Ovary (tissue), 9 donors: Measurements from ENCODE around the gene PRKG1. TPM values are rescaled to one million over a fixed set of nuclear protein-coding genes. Genes with fewer than 3 reads are reported as not detected.

Experiments
- DNase-seq, 5 donors: peaks; one replicate each; pipeline ENCODE4 v3.0.0-alpha.2; 2019 to 2020
- H3K27ac ChIP-seq, 2 donors: fragments of 200-600 bp; one replicate each; pipeline versions ENCODE4 v1.5.1 to v1.8.0; 2019 to 2022
- H3K27me3 ChIP-seq: fragments of 200-600 bp; one replicate; pipeline ENCODE4 v1.8.0; 2022
- H3K36me3 ChIP-seq: fragments of 200-600 bp; sonication (generic); one replicate; pipeline ENCODE4 v1.5.1; 2019
- H3K4me1 ChIP-seq: one replicate; pipeline ENCODE4 v1.8.1; 2013; ENCODE audit warnings: mild to moderate bottlenecking, moderate library complexity; ENCODE audit not compliant: insufficient read depth
- H3K4me3 ChIP-seq: fragments of 200-600 bp; sonication (generic); one replicate; pipeline ENCODE4 v1.5.1; 2017
- H3K9me3 ChIP-seq, 2 donors: fragments of 200-600 bp in 1 of 2; sonication (generic) in 1 of 2; one replicate each; pipeline versions ENCODE4 v1.5.1 to v1.8.1; 2013 to 2019; ENCODE audit warnings: mild to moderate bottlenecking in 1 of 2, moderate library complexity in 1 of 2
- CTCF ChIP-seq, 3 donors: fragments of 450-650 bp in 2 of 3; fragments of 200-600 bp in 1 of 3; IDR thresholded peaks; one replicate each; pipeline versions ENCODE4 v1.5.1 to v1.8.0; 2016 to 2022; ENCODE audit warnings: antibody characterized with exemption in 3 of 3, mild to moderate bottlenecking in 1 of 3
- EP300 ChIP-seq: sonication (generic); formaldehyde crosslinking; IDR thresholded peaks from one replicate; pipeline ENCODE4 v1.6.1; 2017; ENCODE audit warnings: antibody characterized with exemption
- POLR2A ChIP-seq: fragments of 450-650 bp; IDR thresholded peaks from one replicate; pipeline ENCODE4 v1.6.1; 2017; ENCODE audit warnings: antibody characterized with exemption, mild to moderate bottlenecking, moderate library complexity
- WGBS, 3 donors: extraction: QIAGEN DNeasy Blood & Tissue Kit in 1 of 3; methylation state at CpG; one replicate each; pipeline versions ENCODE4 v1.1.5 to v1.1.7; 2013 to 2017; 5-methylcytosine and 5-hydroxymethylcytosine counted together
- intact Hi-C, 4 donors: fragments of 100-400 bp; cut with DNase I; formaldehyde crosslinking; loops; one replicate each; pipeline versions ENCODE4 v1.11.0 to v1.15.1; 2022 to 2023
- polyA plus RNA-seq, 2 donors: library from polyadenylated mRNA; stranded (reverse); fragments of 200-250 nt in 1 of 2; fragments of 350-450 nt in 1 of 2; fragmentation: Illumina TruSeq in 1 of 2; extraction: RNeasy Lipid Tissue Mini Kit (QIAGEN cat#74804) in 1 of 2; gene quantifications; one replicate each; pipeline ENCODE4 v1.2.3, GENCODE V29; 2013 to 2014
- total RNA-seq, 7 donors: library from RNA; depleted of rRNA in 2 of 7; stranded (reverse); fragments of >200 nt in 2 of 7; fragmentation: NEBNext Ultra II Directional in 3 of 7; extraction: Animal tissue kit (Norgen Biotek cat#: 25700) in 3 of 7; gene quantifications; one replicate each; pipeline versions ENCODE4 v1.1.0 to v1.2.4, GENCODE V29; 2016 to 2023
- donor health status: DM: no; HTN: no; CAD: no; lungs with moderate emphysema.
- donor health status: DM: no; HTN: no; CAD: no.
- donor health status: Bipolar disorder and iron deficiency.
- donor health status: DM: yes; HTN: yes; CAD: no.
- donor health status: DM: no; HTN: no; CAD: no.
- donor health status: DM: yes; HTN: yes; CAD: no.

Gene PRKG1
- total and polyA plus RNA-seq, 9 donors = 2.8 to 21.1 (median 15.7) TPM

GRCh38 chr10:51983481-51983880 is 909.2 kb downstream of the PRKG1 start:
- no peak overlapping the region for H3K4me3 ChIP-seq
- no peaks in the 10 kb centered on the region for H3K4me1 ChIP-seq
- intact Hi-C loops = no loop called here
- no peak for DNase-seq
- no peaks in the 10 kb centered on the region for H3K9me3 ChIP-seq
- TF ChIP-seq EP300 (no peak), CTCF (IDR thresholded peaks at IDR 0.05) (no peak), POLR2A (no peak)
- no peaks in the 10 kb centered on the region for H3K27me3 ChIP-seq
- 90 to 97% (median 94%) methylated on average over 2 of the region's 2 CpGs for WGBS, 3 donors
- H3K27ac ChIP-seq = no peak overlapping the region
- H3K36me3 ChIP-seq = no peaks in the 10 kb centered on the region

- DNase-seq = no peak
- no peaks in the 10 kb centered on the region for H3K9me3 ChIP-seq
- TF ChIP-seq POLR2A = no peak
- TF ChIP-seq EP300 = no peak
- no peak for TF ChIP-seq CTCF (IDR thresholded peaks at IDR 0.05)
- H3K27me3 ChIP-seq = no peaks in the 10 kb centered on the region
- H3K4me1 ChIP-seq = no peaks in the 10 kb centered on the region
- intact Hi-C loops = no loop called here
- no peaks in the 10 kb centered on the region for H3K36me3 ChIP-seq
- no peak overlapping the region for H3K27ac ChIP-seq
- no peak overlapping the region for H3K4me3 ChIP-seq
These were observed 911.0 kb downstream of the PRKG1 start for GRCh38 chr10:51985336-51985735.

- TF ChIP-seq POLR2A (no peak), CTCF (IDR thresholded peaks at IDR 0.05) (no peak), EP300 (no peak)
- no peak overlapping the region for H3K27ac ChIP-seq
- no peaks in the 10 kb centered on the region for H3K4me1 ChIP-seq
- no peaks in the 10 kb centered on the region for H3K27me3 ChIP-seq
- no peak for DNase-seq
- no peaks in the 10 kb centered on the region for H3K9me3 ChIP-seq
- H3K36me3 ChIP-seq = no peaks in the 10 kb centered on the region
- WGBS, 3 donors = 47 to 71% (median 58%) methylated on average over 2 of the region's 2 CpGs
- H3K4me3 ChIP-seq = no peak overlapping the region
- intact Hi-C loops = no loop called here
These were observed 912.2 kb downstream of the PRKG1 start for GRCh38 chr10:51986516-51986915.

GRCh38 chr10:51993475-51993874 is 919.2 kb downstream of the PRKG1 start:
- Histone ChIP-seq H3K27me3 (no peaks in the 10 kb centered on the region), H3K27ac (no peak overlapping the region), H3K4me1 (no peaks in the 10 kb centered on the region), H3K36me3 (no peaks in the 10 kb centered on the region), H3K4me3 (no peak overlapping the region), H3K9me3 (no peaks in the 10 kb centered on the region)
- no peak for DNase-seq
- TF ChIP-seq POLR2A (no peak), EP300 (no peak)
- 84 to 98% (median 97%) methylated on average over 1 of the region's 1 CpG for whole genome bisulfite sequencing, 3 donors
- intact Hi-C loops = no loop called here

- DNase-seq = peak in 1 of 5 donors; percentile 13
- Histone ChIP-seq H3K4me3 (no peak overlapping the region), H3K9me3 (no peaks in the 10 kb centered on the region), H3K4me1 (no peaks in the 10 kb centered on the region), H3K27me3 (no peaks in the 10 kb centered on the region), H3K36me3 (no peaks in the 10 kb centered on the region), H3K27ac (no peak overlapping the region)
- no peak for TF ChIP-seq EP300
- no peak for TF ChIP-seq POLR2A
- WGBS, 3 donors = 63 to 82% (median 75%) methylated on average over 5 of the region's 5 CpGs
- intact Hi-C loops = no loop called here
These were observed 924.8 kb downstream of the PRKG1 start for GRCh38 chr10:51999096-51999495.
